ENCODE measurements around the gene MME. TPM values are rescaled to one million over a fixed set of nuclear protein-coding genes. Genes with fewer than 3 reads are reported as not detected.

Gene MME
- total RNA-seq (2014; rRNA removed; shearing (Covaris generic)): 77.8 and 134 TPM in 2 replicates

DNA sequence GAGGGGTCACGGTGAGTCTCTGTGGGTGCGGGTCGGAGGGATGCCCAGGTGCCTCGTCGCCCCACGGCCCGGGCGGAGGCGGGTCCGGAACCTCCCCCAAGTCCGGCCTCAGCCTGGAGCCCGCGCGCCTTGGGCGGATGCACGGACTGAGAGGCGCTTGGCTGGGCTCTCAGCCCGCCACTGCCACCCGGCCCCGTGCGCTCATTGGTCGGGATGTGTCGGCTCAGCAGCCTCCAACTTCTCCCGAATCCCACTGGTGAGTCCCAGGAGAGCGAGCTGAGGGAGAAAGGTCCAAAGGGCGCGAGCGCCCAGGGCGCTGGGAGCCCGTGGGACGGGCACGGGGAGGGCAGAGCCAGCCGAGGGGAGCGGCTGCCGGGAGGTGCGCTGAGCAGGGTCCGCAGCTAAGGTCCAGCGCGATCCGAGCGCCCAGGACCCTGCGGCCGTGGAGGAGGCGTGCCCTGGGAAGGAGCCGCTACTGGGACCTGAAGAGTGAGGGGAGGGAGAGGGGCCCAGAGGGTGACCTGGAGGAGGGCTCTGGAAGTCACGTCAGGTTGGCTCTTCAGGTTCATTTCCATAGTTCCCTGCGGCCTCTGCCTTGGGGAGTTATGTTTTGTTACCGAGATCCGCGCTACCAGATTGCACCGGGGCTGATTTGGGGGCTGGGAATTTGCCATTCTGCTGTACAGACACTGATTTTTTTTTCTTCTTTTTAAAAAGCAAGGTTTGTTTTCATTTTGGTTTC lies at the start of gene MME:
Gene MME, plus strand, starts transcription at position 574 of the 742 bp plus-strand sequence. CDS start 3,849 bp downstream, outside the sequence.
- peak; percentile 64 for DNase-seq (ENCODE audit: low spot score)

DNA sequence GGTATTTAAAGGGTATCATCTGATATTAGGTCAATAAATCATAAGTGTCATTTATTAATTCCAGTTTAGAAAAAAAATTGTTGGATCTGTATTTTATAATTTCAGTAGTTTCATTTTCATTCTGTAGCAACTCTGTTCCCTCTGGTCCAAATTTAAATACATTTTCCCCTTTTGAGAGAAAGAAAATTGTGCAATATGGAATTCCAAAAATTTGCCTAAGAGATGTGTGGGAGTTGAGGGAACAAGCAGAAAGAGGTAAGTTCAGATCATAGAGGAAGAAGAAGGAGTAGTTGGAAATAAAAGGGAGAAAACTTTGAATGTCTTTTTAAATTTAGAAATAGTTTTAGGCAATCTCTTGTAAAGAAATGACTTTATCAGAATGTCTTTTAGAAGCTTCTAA lies 48.9 kb upstream of the MME start:
- DNase-seq (ENCODE audit: low spot score): no peak

DNA sequence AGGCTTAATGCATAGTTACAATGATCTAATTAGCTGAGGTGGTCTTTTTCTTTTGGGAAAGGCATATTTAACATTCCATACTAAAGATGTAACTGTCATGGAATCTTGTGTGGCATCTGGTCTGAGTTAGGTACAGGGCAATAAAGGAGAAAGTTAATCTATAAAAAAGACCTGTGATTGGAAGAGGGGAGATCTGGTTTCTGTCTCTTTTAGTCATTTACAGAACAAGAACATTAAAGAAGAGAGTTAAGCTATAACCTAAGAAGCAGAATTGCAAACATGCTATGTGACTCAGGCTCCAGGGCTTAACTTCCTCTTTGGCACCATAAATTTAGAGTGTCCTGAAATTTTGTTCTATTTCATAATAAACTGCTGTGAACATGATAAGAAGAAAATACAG lies 47.2 kb upstream of the MME start:
- DNase-seq (ENCODE audit: low spot score): peak; percentile 18

DNA sequence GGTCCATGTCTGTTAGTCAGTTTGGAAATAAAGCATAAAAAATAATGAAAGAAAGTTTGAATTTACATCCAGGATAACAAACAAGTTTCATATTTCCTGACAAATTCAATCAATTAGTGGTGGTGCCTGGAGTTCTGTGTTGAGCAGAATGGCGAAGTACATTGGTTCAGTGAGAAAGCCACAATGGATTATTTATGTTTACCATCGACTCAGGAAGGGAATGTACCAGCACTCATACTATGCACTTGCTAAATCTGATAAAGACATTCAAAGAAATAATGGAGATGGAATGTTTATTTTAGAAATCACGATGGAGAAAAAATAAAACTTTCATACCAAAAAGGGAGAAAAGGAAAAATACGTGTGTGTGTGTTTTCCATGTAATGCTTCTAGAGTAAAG lies 45.3 kb upstream of the MME start:
- DNase-seq (ENCODE audit: low spot score): no peak

DNA sequence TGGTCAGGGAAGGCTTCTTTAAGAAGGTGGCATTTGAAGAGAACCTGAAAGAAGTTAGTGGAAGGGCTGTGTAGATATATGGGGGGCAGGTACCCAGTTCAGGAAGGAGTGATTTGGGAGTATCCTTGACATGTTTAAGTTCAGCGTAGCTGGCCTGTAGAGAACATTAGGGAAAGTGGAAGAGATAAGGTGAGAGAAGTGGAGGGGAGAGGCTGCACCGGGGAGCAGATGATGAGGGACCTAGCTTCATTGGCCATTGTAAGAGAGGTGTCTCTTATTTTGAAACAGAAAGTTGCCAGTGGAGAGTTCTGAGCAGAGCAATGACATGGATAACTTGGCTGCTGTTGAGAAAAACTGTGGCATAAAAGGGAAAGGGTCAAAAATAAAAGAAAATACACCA lies 44.6 kb upstream of the MME start:
- DNase-seq (ENCODE audit: low spot score): no peak

DNA sequence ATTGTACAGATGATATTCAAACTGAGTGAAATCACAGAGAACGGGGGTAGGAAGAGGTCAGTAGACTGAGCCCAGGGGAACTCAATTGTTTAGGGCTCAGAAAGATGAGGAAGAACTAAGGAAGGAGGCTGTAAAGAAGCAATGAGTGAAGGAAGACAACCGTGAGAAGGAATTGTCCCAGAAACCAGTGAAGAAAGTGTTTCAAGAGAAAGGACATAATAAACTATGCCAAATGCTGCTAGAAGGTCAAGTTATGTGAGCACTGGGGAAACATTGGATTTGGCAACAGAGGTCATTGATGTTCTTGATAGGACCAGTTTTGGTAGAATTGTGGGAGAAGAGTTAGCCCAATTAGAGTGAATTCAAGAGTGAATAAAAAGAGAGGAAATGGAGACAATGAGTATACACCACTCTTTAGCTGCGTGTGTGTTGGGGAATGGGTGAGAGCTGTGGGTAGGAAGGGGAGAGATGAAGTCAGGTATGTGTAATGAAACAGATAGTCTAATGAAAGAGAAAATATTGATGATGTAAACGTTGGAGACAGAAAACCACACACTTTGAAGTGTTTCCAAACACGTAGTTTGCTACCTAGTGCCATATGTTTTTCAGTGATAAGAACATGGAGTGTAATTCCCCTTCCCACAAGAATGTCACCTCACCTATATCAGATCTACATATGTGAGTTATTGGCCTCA lies 42.5 kb upstream of the MME start:
- no peak for DNase-seq (ENCODE audit: low spot score)

DNA sequence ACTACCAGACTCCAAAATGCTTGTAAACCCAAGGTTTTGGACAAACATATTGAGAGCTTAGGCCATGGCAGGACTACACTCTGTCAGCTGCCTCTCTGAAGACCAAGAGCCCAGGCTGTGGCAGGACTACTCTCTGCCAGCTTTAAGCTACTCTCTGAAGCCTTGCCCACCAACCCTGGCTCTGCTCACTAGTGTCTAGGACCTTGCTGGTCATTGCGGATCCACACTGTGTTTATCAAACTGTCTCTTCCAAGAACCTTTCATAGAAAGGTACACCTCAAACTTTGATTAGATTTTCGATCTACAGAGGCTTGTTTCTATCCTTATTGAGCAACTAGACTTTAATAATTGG lies 41.9 kb upstream of the MME start:
- DNase-seq (ENCODE audit: low spot score): no peak

DNA sequence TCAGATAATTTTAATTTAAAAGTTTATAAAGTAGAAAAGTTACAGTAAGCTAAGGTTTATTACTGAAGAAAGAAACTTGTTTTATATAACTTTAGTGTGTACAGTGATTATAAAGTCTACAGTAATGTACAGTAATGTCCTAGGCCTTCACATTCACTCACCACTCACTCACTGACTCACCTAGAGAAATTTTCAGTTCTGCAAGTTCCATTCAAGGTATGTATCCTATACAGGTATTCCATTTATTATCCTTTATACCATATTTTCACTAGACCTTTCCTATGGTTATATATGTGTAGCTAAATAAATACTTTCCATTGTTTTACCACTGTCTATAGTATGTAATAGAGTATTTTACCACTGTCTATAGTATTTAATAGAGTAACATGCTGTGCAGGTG lies 33.2 kb upstream of the MME start:
- DNase-seq (ENCODE audit: low spot score): no peak

DNA sequence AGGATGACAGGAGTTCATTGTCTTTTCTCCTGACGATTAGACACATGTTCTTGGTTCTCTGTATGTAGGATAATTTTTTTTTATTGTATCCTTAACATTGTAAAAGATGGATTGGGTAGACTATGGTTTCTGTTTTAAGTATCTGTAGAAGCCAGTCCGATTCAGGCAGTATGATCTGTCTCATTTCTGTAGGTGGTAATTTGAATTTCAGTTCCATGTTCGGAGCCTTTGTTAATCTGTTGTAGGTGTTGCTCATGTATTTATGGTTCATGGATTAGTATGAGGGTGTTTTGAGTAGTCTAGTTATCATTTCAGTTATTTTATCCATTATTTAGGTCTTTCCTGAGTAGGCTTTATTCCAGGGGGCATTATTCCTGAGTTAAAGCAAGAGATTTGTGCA lies 32.4 kb upstream of the MME start:
- no peak for DNase-seq (ENCODE audit: low spot score)

DNA sequence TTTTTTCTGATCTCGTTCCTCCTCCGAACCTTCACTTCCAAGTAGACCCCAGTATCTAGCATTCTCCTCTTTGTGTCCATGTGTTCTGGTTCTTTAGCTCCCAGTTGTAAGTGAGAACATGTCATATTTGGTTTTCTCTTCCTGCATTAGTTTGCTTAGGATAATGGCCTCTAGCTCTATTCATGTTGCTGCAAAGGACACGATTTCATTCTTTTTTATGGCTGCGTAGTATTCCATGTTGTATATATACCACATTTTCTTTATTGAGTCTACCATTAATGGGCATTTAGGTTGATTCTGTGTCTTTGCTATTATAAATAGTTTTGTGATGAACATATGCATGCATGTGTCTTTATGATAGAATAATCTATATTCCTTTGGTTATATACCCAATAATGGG lies 30.2 kb upstream of the MME start:
- DNase-seq (ENCODE audit: low spot score): no peak

DNA sequence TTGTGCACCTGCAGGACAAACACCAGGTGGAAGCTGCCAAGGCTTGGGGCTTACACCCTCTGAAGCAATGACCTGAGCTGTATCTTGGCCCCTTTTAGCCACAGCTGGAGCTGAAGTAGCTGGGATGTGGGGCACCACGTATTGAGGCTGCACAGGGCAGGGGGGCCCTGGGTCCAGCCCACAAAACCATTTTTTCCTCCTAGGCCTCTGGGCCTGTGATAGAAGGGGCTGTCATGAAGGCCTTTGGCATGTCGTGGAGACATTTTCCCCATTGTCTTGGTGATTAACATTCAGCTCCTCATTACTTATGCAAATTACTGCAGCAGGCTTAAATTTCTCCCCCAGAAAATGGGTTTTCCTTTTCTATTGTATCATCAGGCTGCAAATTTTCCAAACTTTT lies 27.6 kb upstream of the MME start:
- no peak for DNase-seq (ENCODE audit: low spot score)

DNA sequence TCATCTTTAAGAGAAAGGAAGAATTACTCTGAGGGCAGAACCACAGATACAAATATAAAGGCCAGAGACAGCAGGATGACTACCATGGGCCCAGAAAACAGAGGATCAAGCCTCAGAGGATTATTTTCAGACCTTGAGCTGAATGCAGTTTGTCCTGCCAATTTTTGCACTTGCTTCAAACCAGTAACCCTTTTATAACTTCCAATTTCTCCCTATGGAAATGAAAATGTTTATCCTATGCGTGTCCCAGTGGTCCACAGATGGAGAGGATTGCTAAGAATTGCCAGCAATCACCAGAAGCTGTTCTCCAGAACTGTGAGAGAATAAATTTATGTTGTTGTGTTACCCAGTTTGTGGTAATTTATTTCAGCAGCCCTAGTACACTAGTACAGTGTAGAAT lies 26.4 kb upstream of the MME start:
- DNase-seq (ENCODE audit: low spot score): no peak

DNA sequence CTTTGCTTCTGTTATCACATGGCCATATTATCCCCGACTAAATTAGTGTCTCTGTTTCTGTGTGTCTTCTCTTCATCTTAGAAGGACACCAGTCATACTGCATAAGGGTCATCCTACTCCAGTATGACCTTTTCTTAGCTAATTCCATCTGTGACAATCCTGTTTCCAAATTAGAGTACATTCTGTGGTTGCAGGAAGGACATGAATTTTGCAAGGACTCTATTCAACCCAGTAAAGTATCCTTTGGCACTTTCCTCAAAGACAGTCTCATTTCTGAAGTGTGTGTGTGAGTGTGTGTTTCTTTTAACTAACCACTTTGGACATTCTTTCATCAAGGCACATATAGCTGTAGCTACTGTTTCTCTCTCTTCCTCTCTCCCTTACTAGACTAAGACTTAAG lies 15.2 kb upstream of the MME start:
- no peak for DNase-seq (ENCODE audit: low spot score)

DNA sequence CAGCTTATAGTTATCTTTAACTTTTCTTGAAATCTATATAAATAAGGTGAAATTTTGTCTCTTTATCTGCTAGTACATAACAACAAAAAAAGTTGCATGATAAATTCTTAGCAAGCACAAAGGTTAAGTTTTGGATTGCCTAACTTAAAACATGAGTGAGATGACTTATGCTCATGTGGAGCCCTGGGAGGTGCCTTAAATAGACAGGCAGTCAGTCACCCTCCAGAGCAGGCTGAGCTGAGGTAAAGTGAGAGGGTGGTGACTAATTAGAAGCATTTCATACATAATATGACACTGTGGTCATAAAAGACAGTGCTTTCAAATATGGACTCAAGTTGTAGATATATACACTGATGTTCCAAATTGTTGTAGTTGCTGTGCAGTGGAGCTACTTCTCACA lies 14.6 kb upstream of the MME start:
- DNase-seq (ENCODE audit: low spot score): peak; percentile 81

DNA sequence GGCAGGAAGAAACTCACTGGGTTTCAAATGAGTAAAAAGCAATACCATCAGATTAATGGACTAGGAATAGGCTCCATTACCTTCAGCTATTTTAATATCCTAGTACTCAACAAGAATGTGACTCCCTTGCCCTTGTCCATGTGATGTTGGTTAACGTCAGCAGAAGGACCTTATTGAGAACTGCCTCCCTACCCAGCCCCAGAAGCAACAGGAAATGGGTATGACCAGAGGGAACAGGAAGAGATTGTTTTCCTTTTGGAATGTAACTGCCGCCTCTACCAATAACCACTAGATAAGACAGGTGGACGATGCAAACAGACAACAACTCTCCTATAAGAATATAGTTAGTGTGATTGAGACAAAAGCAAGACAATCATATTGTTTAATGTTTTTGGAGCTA lies 10.4 kb upstream of the MME start:
- DNase-seq (ENCODE audit: low spot score): peak; percentile 88

DNA sequence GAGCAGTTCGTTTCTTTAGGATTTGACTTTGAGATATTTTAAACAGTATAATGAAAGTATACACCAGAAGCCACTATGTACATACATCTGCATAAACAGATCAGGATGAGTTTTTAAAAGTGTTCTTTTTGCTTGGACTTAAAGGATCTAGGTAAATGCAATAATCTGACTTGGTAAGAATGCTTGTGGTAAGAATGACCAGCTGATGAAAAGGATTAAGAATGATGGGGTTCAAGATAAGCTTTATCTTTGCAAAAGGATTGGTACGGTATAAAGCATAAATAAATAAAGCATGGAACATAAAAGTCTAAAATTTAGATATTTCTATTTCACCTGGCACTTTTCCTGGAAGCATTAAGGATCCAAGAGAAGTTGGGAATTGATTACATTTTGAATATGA lies 9.8 kb upstream of the MME start:
- DNase-seq (ENCODE audit: low spot score): peak; percentile 34

DNA sequence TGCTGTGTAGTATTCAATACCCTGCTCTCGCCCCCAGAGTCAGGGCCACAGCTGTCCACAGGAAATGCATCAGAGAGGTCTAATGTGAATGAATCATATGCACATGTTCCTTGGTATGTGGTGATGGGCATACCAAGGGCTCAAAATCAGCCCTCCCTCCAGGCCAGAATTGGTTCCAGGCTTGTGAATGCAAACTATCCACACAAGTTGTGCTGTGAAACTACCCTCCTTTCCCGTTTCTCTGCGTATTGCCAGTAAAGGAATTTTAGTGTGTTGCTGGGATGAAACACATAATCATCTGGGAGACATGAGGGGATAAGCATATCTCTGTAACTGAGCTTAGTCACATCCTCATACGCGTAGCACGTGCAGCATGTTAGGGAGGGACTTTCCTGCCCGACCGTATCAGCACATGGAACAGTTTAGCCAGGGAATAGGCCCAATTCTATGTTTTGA lies 9.2 kb upstream of the MME start:
- DNase-seq (ENCODE audit: low spot score): peak; percentile 92

DNA sequence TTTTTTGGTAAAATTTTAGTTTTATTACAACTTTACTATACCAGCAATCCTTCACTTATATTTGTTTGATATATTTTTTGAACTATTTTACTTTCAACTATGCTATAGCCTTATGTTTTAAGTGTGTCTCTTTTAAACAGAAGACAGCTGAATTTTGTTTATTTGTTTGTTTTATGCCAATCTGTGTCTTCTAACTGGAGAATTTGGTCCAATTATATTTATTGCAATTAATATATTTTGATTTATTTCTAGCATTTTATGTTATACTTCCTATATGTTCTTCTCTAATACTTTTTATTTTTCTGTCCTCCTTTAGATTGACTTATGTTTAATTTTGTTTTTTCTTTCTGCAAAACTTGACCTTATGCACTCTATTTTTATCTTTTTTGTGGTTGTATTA lies 4.9 kb upstream of the MME start:
- DNase-seq (ENCODE audit: low spot score): no peak

DNA sequence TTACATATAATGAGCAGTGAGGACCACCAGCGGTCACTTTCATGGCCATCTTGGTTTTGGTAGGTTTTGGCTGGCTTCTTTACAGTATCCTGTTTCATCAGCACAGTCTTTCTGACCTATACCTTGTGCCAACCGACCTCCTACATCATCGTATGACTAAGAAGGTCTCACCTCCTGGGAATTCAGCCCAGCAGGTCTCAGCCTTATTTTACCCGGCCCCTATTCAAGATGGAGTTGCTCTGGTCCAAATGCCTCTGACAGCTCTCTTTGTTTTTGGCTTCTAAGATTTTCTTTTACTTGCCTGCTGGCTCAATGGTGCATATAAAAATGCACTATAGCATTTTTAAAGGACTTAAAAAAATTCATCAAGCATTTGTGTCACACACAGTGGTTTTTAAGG lies 3.2 kb upstream of the MME start:
- no peak for DNase-seq (ENCODE audit: low spot score)

DNA sequence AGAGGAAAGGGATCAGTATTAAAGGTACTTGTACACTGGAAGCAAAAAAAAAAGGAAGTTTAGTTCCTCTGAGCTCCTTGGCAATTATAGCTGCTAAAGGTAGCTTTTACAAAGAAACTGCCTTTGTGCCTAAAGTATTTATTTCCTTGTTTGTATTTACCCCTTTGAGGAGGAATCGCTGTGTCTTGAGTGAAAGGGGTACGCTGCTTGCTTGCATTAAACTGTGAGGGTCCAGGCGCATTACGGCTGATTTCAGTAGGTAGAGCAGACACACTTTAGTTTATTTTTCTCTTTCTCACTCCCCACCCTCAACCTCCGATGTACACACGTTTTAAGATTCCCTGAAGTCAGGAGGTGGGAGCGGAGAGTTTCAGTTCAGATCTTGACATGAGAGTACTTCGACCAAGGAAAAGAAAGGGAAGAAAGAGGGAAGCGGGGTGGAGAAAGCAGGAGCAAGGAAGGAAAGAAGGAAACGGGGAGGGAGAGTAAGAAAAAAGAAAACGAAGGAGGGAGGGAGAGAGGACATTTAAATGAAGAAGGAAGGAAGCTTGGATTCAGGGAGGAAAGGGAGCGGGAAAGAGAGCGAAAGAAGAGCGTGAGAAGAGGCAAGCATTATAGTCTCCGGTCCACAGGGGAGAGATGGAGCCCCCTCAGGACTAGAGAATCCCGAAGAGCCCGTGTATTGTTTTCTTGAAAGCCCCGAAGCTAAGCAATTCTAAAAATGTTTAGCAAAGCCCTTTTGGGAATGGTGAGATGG lies 1.2 kb upstream of the MME start:
- DNase-seq (ENCODE audit: low spot score): peak; percentile 36

DNA sequence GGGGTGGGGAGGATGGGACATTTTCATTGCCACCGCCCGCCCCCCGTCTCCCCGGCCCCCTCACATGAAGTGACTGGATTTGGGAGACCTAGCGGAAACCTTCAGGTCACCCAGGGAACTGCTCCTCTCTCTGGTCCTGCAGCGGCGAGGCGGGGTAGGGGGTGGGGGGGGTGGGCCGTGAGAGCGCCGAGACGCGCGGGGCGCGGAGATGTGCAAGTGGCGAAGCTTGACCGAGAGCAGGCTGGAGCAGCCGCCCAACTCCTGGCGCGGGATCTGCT lies 712 bp upstream of the MME start:
- peak; percentile 38 for DNase-seq (ENCODE audit: low spot score)

DNA sequence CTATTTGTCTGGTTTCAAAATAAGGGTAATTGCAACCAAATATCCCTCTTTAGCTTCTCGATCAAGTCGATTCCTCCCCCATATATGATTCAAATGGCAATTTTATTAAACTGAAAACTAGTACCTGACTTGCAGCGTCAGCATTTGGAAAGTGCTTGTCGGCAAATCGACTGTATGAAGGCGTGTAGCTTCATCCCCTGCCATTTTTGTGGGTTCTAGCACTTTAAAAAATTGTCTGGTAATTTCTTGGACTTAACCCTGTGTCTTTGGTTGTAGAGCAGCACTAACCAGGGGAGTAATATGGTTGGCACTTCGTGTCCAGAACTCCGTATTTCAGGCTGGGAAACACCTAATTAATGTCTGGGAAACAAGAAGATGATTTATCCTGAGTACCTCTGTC lies 573 bp downstream of the MME start:
- DNase-seq (ENCODE audit: low spot score): peak; percentile 14

DNA sequence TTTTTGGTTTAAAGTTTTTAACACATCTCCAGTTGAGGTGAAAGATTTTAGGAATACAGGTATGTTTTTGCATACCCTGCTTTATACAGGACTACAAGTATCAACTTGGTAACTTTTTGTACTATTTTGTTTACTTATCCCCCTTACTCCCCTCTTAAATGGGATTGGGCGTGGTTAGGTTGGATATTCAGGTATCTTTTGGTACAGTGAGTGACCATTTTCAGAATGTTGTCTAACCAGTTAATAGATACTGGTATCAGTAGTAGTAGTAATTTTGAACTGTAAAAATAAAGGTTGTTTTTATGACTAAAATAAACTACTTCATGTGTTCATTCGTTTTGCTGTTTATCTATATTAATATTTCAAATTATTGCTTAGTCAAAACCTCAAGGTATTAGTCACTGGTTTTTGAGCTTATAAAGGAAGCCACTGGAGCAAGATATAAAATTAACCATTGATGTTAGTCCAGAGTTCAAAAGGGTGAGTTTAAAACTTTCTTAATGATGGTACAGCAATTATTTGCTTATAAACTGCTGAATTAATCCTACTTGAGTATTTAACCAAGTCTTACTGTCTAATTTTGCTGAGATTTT lies 3.3 kb downstream of the MME start:
- DNase-seq (ENCODE audit: low spot score): no peak
